HG02610 (cell line): Measurements from ENCODE around the gene TFF2.
A peak's percentile ranks its signal among the peaks of the same experiment; 100 is the strongest.

Source experiments
- ATAC-seq: cut with Tn5 transposase; IDR thresholded peaks from one replicate; pipeline ENCODE4 v1.9.1; 2021; ENCODE audit warnings: mild to moderate bottlenecking, moderate library complexity; ENCODE audit not compliant: unreplicated experiment

The TFF2 gene

GRCh38 chr21:42350927-42351426 lies at the start of gene TFF2:
Gene TFF2, minus strand, starts transcription at chr21:42350994. Its CDS starts 37 bp downstream, at chr21:42350957.
- ATAC-seq, result no peak

GRCh38 chr21:42400525-42400924 lies 49.7 kb upstream of the TFF2 start:
- ATAC-seq, result no peak

GRCh38 chr21:42398436-42399028 lies 47.7 kb upstream of the TFF2 start:
- no peak for ATAC-seq

GRCh38 chr21:42397746-42398394 lies 47.1 kb upstream of the TFF2 start:
- no peak for ATAC-seq

- ATAC-seq, result no peak
Measured at GRCh38 chr21:42396799-42397745, 46.3 kb upstream of the TFF2 start.

GRCh38 chr21:42395905-42396651 lies 45.3 kb upstream of the TFF2 start, which contains the start of gene TMPRSS3:
Gene TMPRSS3, minus strand, starts transcription at chr21:42396052. Its CDS starts 635 bp downstream, at chr21:42395417.
- no peak for ATAC-seq

- no peak for ATAC-seq
Measured at GRCh38 chr21:42395302-42395701, 44.5 kb upstream of the TFF2 start.

- no peak for ATAC-seq
Measured at GRCh38 chr21:42393443-42393950, 42.7 kb upstream of the TFF2 start.

GRCh38 chr21:42392731-42393442 lies 42.1 kb upstream of the TFF2 start:
- ATAC-seq, result peak; percentile 56

- ATAC-seq, result no peak
Measured at GRCh38 chr21:42391297-42391696, 40.5 kb upstream of the TFF2 start.

GRCh38 chr21:42390696-42391095 lies 39.9 kb upstream of the TFF2 start:
- no peak for ATAC-seq

- no peak for ATAC-seq
Measured at GRCh38 chr21:42390193-42390592, 39.4 kb upstream of the TFF2 start.

GRCh38 chr21:42389449-42389835 lies 38.6 kb upstream of the TFF2 start:
- ATAC-seq, result no peak

- no peak for ATAC-seq
Measured at GRCh38 chr21:42388740-42389448, 38.1 kb upstream of the TFF2 start.

- ATAC-seq, result no peak
Measured at GRCh38 chr21:42387843-42388340, 37.1 kb upstream of the TFF2 start.

- ATAC-seq, result no peak
Measured at GRCh38 chr21:42387164-42387563, 36.4 kb upstream of the TFF2 start.

GRCh38 chr21:42386034-42386591 lies 35.3 kb upstream of the TFF2 start:
- no peak for ATAC-seq

- no peak for ATAC-seq
Measured at GRCh38 chr21:42385619-42386018, 34.8 kb upstream of the TFF2 start.

- no peak for ATAC-seq
Measured at GRCh38 chr21:42384989-42385388, 34.2 kb upstream of the TFF2 start.
